SJCRH30 (cell line): ENCODE data around the gene SUSD5. TPM values are rescaled to one million over a fixed set of nuclear protein-coding genes. Genes with fewer than 3 reads are reported as not detected.
"Not testable (repeated sequence)": the region's sequence is repeated elsewhere in the genome, so short reads cannot be mapped to it uniquely, and the experiment has no call there.

Source experiments
- DNase-seq, 2 experiments: peaks; one replicate each; pipeline ENCODE4 v3.0.0-alpha.2; 2015 to 2020
- H3K27ac ChIP-seq: fragments of 250-450 bp; sonication (Bioruptor Pico); 2 replicates; pipeline ENCODE4 v1.5.1; 2020; ENCODE audit warnings: mild to moderate bottlenecking, moderate library complexity
- H3K27me3 ChIP-seq: fragments of 250-450 bp; sonication (Bioruptor Pico); 2 replicates; pipeline ENCODE4 v1.5.1; 2020; ENCODE audit warnings: mild to moderate bottlenecking, moderate library complexity
- H3K36me3 ChIP-seq: fragments of 250-450 bp; sonication (Bioruptor Pico); 2 replicates; pipeline ENCODE4 v1.5.1; 2020; ENCODE audit warnings: mild to moderate bottlenecking, moderate library complexity
- H3K4me1 ChIP-seq: fragments of 250-450 bp; sonication (Bioruptor Pico); 2 replicates; pipeline ENCODE4 v1.5.1; 2020; ENCODE audit warnings: mild to moderate bottlenecking, moderate library complexity
- H3K4me3 ChIP-seq: fragments of 250-450 bp; sonication (Bioruptor Pico); 2 replicates; pipeline ENCODE4 v1.5.1; 2020; ENCODE audit warnings: mild to moderate bottlenecking, moderate library complexity
- H3K9me3 ChIP-seq: fragments of 250-450 bp; sonication (Bioruptor Pico); replicated peaks from 2 replicates; pipeline ENCODE4 v1.5.1; 2020; ENCODE audit warnings: mild to moderate bottlenecking, moderate library complexity
- total RNA-seq: library from RNA; depleted of rRNA; stranded (reverse); fragments of >200 nt; shearing (Covaris generic); gene quantifications from 2 replicates; pipeline ENCODE4 v1.2.3, GENCODE V29; 2014

The SUSD5 gene
- total RNA-seq, 1 experiment from 2014 or later: 14.8 TPM

GRCh38 chr3:33174711-33175414, 43.7 kb downstream of the SUSD5 start:
- Histone ChIP-seq H3K27me3 (no peaks in the 10 kb centered on the region), H3K36me3 (no peaks in the 10 kb centered on the region), H3K9me3 (no peaks in the 10 kb centered on the region), H3K4me1 (no peaks in the 10 kb centered on the region), H3K4me3 (no peak overlapping the region), H3K27ac (no peak overlapping the region)
- no peak for DNase-seq

- Histone ChIP-seq H3K9me3 (no peaks in the 10 kb centered on the region), H3K4me1 (no peaks in the 10 kb centered on the region), H3K4me3 (no peak overlapping the region), H3K27ac (no peak overlapping the region), H3K36me3 (no peaks in the 10 kb centered on the region), H3K27me3 (no peaks in the 10 kb centered on the region)
- DNase-seq: no peak
Observed at GRCh38 chr3:33174095-33174494, 44.5 kb downstream of the SUSD5 start.

GRCh38 chr3:33173672-33174071, 44.9 kb downstream of the SUSD5 start:
- H3K36me3 ChIP-seq: no peaks in the 10 kb centered on the region
- no peak overlapping the region for H3K27ac ChIP-seq
- no peak for DNase-seq
- no peak overlapping the region for H3K4me3 ChIP-seq
- no peaks in the 10 kb centered on the region for H3K9me3 ChIP-seq
- H3K4me1 ChIP-seq: no peaks in the 10 kb centered on the region
- no peaks in the 10 kb centered on the region for H3K27me3 ChIP-seq

DNA sequence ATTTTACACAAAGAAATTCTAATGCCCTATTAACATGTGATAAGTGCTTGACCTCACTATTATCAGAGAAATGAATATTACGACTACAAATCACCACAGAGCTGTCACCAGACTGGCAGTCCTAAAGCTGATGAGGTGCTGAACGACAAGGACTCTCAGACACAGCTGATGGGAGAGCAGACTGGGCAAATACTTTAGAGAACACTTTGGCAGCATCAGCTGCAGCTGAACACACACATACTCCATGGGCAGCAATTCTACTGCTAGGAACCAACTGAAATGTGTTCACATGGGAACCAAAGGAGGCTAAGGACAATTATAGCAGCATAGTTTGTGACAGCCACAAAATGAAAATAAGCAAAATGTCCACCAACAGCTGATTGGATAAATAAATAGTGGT, 45.5 kb downstream of the SUSD5 start:
- no peak for DNase-seq
- H3K27me3 ChIP-seq: no peaks in the 10 kb centered on the region
- H3K27ac ChIP-seq: no peak overlapping the region
- no peaks in the 10 kb centered on the region for H3K4me1 ChIP-seq
- no peak overlapping the region for H3K4me3 ChIP-seq
- no peaks in the 10 kb centered on the region for H3K9me3 ChIP-seq
- H3K36me3 ChIP-seq: no peaks in the 10 kb centered on the region

GRCh38 chr3:33171580-33171979, 47.0 kb downstream of the SUSD5 start:
- H3K9me3 ChIP-seq: no peaks in the 10 kb centered on the region
- H3K4me1 ChIP-seq: no peaks in the 10 kb centered on the region
- H3K36me3 ChIP-seq: no peaks in the 10 kb centered on the region

DNA sequence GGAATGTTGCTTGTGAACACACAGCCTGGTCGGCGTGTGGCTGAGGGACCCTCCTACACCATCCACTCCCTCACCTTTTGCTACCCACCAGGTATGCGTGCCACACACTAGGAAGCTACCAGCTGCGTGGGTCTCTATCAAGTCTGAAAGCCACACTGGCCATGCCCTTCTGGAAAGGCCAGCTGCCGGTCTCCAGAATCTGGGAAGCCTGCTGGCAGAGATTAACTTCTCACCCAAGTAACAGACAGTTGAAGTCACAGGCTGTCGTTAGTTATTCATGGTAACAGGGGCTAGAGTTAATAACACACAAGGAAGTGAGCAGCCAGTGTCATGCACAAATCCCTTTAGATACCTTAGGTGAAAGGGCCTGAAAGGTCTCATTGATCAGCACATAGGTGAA, 48.1 kb downstream of the SUSD5 start:
- H3K27me3 ChIP-seq: no peaks in the 10 kb centered on the region
- H3K9me3 ChIP-seq: no peaks in the 10 kb centered on the region
- no peak overlapping the region for H3K27ac ChIP-seq
- no peaks in the 10 kb centered on the region for H3K36me3 ChIP-seq
- H3K4me3 ChIP-seq: no peak overlapping the region
- H3K4me1 ChIP-seq: no peaks in the 10 kb centered on the region
- no peak for DNase-seq

More at GRCh38 chr3:33171580-33171979, 47.0 kb downstream of the SUSD5 start:
- DNase-seq: no peak
- Histone ChIP-seq H3K27ac (no peak overlapping the region), H3K4me3 (no peak overlapping the region), H3K27me3 (no peaks in the 10 kb centered on the region)

- Histone ChIP-seq H3K9me3 (no peaks in the 10 kb centered on the region), H3K36me3 (no peaks in the 10 kb centered on the region), H3K27ac (no peak overlapping the region), H3K4me1 (no peaks in the 10 kb centered on the region), H3K4me3 (no peak overlapping the region), H3K27me3 (no peaks in the 10 kb centered on the region)
- no peak for DNase-seq
Observed at GRCh38 chr3:33167716-33168336, 50.8 kb downstream of the SUSD5 start.

DNA sequence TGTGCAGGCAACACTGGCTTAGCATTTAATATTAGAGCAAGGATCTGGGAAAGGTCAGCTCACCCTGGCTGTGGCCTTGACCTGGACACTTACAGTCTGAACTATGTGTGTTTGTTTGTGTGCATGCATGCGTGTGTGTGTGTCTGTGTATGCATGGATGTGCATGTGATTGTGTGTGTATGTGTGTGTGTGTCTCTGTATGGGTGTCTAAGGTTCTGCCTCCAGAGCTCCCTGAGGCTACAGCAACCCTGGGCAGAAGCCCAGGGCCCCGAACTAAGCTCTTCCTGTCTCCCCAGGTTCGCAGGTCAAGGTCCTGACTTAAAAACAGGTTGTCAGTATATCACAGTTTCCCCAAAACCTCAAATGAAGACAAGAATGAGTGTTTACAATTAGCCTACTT, 51.3 kb downstream of the SUSD5 start:
- Histone ChIP-seq H3K27ac (no peak overlapping the region), H3K4me1 (no peaks in the 10 kb centered on the region), H3K4me3 (no peak overlapping the region), H3K36me3 (no peaks in the 10 kb centered on the region), H3K9me3 (no peaks in the 10 kb centered on the region), H3K27me3 (no peaks in the 10 kb centered on the region)
- DNase-seq: no peak

DNA sequence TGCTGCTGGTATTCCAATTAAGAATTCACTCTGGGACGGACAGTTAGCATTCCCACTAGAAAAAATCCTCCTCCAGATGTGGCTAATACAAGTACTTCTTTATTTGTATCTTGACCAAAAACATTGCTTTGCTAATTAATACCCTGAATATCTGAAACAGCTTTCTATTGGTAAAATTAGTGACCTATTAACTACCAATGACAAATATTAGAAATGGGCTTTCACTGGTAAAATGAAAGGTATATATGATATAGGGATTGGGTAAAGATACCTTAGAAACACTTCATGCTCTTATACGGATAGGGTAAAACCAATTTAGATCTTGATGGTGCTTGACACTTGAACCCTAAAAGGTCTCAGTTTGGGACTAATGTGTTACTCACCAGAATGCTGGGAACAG, 52.5 kb downstream of the SUSD5 start:
- no peaks in the 10 kb centered on the region for H3K27me3 ChIP-seq
- DNase-seq: no peak
- H3K4me1 ChIP-seq: no peaks in the 10 kb centered on the region
- no peaks in the 10 kb centered on the region for H3K36me3 ChIP-seq
- H3K27ac ChIP-seq: no peak overlapping the region
- no peak overlapping the region for H3K4me3 ChIP-seq
- no peaks in the 10 kb centered on the region for H3K9me3 ChIP-seq

- Histone ChIP-seq H3K9me3 (no peaks in the 10 kb centered on the region), H3K4me3 (no peak overlapping the region), H3K27me3 (no peaks in the 10 kb centered on the region), H3K4me1 (no peaks in the 10 kb centered on the region), H3K27ac (no peak overlapping the region), H3K36me3 (no peaks in the 10 kb centered on the region)
- DNase-seq: no peak
Observed at GRCh38 chr3:33165372-33165771, 53.2 kb downstream of the SUSD5 start.

GRCh38 chr3:33162621-33163020, 56.0 kb downstream of the SUSD5 start:
- DNase-seq, H3K9me3 ChIP-seq: not testable (repeated sequence)

DNA sequence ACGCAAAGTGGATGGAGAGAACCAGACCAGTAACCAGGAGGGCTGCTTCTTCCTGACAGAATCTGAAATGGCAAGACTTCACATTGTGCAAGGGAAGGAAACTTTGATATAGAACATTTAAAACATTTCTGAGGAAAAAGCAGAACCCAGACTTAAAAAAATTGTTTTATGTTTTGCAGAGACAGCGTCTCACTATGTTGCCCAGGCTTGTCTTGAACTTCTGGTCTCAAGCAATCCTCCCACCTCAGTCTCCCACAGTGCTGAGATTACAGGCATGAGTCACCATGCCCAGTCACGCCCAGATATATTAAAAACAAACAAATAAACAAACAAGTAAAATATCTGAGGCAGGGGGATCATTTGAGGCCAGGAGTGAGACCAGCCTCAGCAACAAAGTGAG, 58.6 kb downstream of the SUSD5 start:
- Histone ChIP-seq H3K27ac (no peak overlapping the region), H3K4me3 (no peak overlapping the region), H3K36me3 (no peaks in the 10 kb centered on the region), H3K4me1 (peaks cover 6% of the 10 kb centered on the region), H3K9me3 (no peaks in the 10 kb centered on the region), H3K27me3 (no peaks in the 10 kb centered on the region)
- no peak for DNase-seq

More at GRCh38 chr3:33162621-33163020, 56.0 kb downstream of the SUSD5 start:
- H3K4me3 ChIP-seq, H3K4me1 ChIP-seq, H3K27me3 ChIP-seq, H3K36me3 ChIP-seq, H3K27ac ChIP-seq: not testable (repeated sequence)

- H3K27ac ChIP-seq: no peak overlapping the region
- no peaks in the 10 kb centered on the region for H3K27me3 ChIP-seq
- H3K9me3 ChIP-seq: no peaks in the 10 kb centered on the region
- no peaks in the 10 kb centered on the region for H3K36me3 ChIP-seq
- DNase-seq: no peak
- H3K4me3 ChIP-seq: no peak overlapping the region
- H3K4me1 ChIP-seq: peaks cover 6% of the 10 kb centered on the region
Observed at GRCh38 chr3:33159234-33159633, 59.4 kb downstream of the SUSD5 start.

GRCh38 chr3:33155301-33155700, 63.3 kb downstream of the SUSD5 start:
- no peaks in the 10 kb centered on the region for H3K27me3 ChIP-seq
- peaks cover 6% of the 10 kb centered on the region for H3K4me1 ChIP-seq
- no peak for DNase-seq
- no peaks in the 10 kb centered on the region for H3K9me3 ChIP-seq
- H3K27ac ChIP-seq: no peak overlapping the region
- no peak overlapping the region for H3K4me3 ChIP-seq
- H3K36me3 ChIP-seq: no peaks in the 10 kb centered on the region

GRCh38 chr3:33153782-33154181, 64.8 kb downstream of the SUSD5 start:
- H3K4me3 ChIP-seq: no peak overlapping the region
- no peak for DNase-seq
- H3K27ac ChIP-seq: no peak overlapping the region
- peaks cover 6% of the 10 kb centered on the region for H3K4me1 ChIP-seq
- H3K36me3 ChIP-seq: no peaks in the 10 kb centered on the region
- H3K27me3 ChIP-seq: no peaks in the 10 kb centered on the region
- H3K9me3 ChIP-seq: no peaks in the 10 kb centered on the region
